Esophagus muscularis mucosa (tissue), 3 donors: ENCODE measurements around the gene THBS1.

Source experiments
- EP300 ChIP-seq: sonication (generic); formaldehyde crosslinking; IDR thresholded peaks from one replicate; pipeline ENCODE4 v1.6.1; 2017; ENCODE audit warnings: antibody characterized with exemption
- TF ChIP-seq, protein P1 (sequence below), 3 experiments: fragments of 200-600 bp in 2 of 3; fragments of 450-650 bp in 1 of 3; sonication (generic) in 2 of 3; IDR thresholded peaks; one replicate each; pipeline ENCODE4 v1.5.1; 2017 to 2019; ENCODE audit warnings: antibody characterized with exemption in 3 of 3, mild to moderate bottlenecking in 2 of 3, moderate library complexity in 1 of 3

DNA sequence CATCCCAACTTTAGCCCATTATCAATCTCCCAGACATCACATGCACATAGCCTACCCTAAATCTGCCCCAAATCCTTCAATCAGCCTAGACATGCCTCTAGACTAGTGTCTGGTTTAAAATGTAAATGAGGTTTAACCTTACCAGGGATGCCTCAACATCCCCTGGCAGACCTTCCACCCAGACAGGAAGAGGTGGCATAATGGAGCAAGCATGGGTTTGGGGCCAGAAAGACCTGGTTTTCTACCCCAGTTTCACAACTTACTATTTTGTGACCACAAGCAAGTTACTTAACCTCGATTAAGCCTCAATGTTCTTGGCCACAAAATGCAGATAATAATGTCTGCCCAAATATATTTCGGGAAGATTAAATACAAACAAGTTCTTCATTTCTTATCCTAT, 28.3 kb upstream of the THBS1 start:
- TF ChIP-seq, protein P1, sequence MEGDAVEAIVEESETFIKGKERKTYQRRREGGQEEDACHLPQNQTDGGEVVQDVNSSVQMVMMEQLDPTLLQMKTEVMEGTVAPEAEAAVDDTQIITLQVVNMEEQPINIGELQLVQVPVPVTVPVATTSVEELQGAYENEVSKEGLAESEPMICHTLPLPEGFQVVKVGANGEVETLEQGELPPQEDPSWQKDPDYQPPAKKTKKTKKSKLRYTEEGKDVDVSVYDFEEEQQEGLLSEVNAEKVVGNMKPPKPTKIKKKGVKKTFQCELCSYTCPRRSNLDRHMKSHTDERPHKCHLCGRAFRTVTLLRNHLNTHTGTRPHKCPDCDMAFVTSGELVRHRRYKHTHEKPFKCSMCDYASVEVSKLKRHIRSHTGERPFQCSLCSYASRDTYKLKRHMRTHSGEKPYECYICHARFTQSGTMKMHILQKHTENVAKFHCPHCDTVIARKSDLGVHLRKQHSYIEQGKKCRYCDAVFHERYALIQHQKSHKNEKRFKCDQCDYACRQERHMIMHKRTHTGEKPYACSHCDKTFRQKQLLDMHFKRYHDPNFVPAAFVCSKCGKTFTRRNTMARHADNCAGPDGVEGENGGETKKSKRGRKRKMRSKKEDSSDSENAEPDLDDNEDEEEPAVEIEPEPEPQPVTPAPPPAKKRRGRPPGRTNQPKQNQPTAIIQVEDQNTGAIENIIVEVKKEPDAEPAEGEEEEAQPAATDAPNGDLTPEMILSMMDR (IDR thresholded peaks at IDR 0.05) = no peak
- no peak for TF ChIP-seq EP300
